Measurements from ENCODE around the gene TXN.

GRCh38 chr9:110260911-110261310 lies 4.6 kb upstream of the TXN start:
- TF ChIP-seq POLR2A (IDR thresholded peaks at IDR 0.05) (no peak), CTCF (IDR thresholded peaks at IDR 0.05) (no peak)

Measured in stomach (tissue), 4 donors.